Measurements from ENCODE around the gene UGT2B28.
"Not testable (repeated sequence)": the region's sequence is repeated elsewhere in the genome, so short reads cannot be mapped to it uniquely, and the experiment has no call there.

Gene UGT2B28

DNA sequence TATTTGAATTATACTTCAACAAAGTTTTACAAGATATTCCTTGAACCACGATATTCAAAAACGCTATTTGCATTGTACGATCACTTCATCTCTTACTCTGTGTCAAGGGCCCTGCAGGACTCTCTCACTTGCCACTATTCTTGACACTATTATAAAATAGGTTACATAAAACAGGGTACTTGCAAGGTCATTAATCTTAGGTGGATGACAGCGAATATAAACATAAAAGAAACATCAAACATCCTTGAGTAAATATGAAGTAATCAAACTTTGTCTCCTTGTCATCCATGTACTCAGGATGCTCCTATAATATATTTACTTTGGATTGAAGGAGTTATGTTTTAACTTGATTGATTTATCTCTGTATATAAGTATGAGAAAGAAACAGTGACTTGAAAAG lies at the start of gene UGT2B28:
Gene UGT2B28, plus strand, starts transcription at position 395 of the 400 bp plus-strand sequence. CDS start 26 bp downstream, outside the sequence.
- not testable (repeated sequence) for DNase-seq (ENCODE audit: low read depth); H3K4me3 ChIP-seq (ENCODE audit: low read depth, low read length)

- no peak for DNase-seq (ENCODE audit: low read depth)
These were observed 41.2 kb upstream of the UGT2B28 start for GRCh38 chr4:69239092-69239491.

DNA sequence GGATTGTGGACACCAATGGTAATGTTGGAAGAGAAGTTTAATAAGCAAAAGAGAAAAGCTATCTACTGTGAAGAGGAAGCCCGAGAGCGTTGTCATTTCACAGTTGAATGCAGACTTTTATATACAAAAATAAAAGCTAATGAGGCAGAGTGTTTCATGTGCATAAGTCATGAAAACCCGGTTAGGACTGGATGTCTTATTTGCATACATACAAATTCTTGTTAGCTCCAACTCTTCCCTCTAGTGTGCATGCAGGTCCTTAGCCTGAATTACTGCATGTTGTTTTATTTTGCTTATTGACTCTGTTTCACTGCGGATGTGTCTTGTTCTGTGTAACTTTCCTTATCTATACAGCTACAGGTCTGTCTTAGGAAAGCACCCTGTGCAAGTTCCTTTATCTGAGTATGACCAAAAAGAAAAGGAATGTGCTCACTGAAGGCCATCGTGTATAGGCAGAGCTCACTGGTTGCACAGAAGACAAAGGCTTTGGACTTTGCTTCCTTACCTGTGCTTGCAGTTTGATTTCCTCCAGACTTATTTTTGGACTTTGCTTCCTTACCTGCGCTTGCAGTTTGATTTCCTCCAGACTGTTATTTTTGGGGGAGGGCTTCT lies 40.6 kb upstream of the UGT2B28 start:
- no peak for DNase-seq (ENCODE audit: low read depth)
- H3K4me3 ChIP-seq (ENCODE audit: low read depth, low read length), result no peak overlapping the region

More at GRCh38 chr4:69239092-69239491, 41.2 kb upstream of the UGT2B28 start:
- no peak overlapping the region for H3K4me3 ChIP-seq (ENCODE audit: low read depth, low read length)

DNA sequence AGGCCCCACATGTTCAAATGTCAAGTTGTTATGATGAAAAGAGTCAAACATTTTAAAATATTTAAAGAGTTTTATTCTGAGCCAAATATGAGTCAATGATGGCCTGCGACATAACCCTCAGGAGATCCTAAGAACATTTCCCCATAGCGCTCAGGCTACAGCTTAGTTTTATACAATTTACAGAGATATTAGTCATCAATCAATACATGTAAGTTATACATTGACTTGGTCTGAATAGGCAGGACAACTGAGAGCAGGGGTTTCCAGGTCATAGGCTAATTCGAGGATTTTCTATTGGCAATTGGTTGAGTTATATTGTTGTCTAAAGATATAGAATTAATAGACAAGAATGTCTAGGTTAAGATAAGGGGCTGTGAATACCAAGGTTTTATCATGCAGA lies 39.5 kb upstream of the UGT2B28 start:
- DNase-seq (ENCODE audit: low read depth), result not testable (repeated sequence)

DNA sequence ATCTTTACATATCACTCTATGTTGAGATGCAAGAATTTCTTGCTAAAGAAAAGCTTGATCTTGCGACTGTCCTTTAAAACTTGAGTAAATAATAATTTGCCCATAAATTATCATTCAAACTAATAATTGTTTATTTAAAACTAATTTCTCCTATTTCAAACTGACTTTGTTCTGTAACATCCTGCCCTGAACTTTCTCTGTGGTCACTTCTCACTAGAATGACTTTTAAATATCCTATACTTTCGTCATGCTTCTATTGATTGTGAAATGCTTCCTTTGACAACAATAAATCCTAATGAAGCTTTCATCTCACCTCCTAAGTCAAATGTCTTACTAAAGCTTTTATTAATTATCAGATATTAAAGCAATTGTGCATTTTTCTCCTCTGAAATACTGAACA lies 38.5 kb upstream of the UGT2B28 start:
- DNase-seq (ENCODE audit: low read depth); H3K4me3 ChIP-seq (ENCODE audit: low read depth, low read length): not testable (repeated sequence)

More for the DNA sequence above, 39.5 kb upstream of the UGT2B28 start:
- not testable (repeated sequence) for H3K4me3 ChIP-seq (ENCODE audit: low read depth, low read length)

DNA sequence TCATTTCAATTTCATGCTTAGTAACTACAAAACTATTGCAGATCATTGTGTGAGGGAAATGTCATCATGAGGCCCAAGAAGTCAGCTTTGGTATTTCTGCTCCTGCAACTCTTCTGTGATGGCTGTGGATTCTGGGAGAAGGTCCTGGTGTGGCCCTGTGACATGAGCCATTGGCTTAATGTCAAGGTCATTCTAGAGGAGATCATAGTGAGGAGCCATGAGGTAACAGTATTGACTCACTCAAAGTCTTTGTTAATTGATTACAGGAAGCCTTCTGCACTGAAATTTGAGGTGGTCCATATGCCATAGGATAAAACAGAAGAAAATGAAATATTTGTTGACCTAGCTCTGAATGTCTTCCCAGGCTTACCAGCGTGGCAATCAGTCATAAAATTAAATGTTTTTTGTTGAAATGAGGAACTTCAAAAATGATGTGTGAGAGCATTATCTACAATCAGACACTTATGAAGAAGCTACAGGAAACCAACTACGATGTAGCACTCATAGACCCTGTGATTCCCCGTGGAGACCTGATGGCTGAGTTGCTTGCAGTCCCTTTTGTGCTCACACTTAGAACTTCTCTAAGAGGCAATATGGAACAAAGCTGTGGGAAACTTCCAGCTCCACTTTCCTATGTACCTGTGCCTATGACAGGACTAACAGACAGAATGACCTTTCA lies 37.6 kb upstream of the UGT2B28 start:
- DNase-seq (ENCODE audit: low read depth); H3K4me3 ChIP-seq (ENCODE audit: low read depth, low read length): not testable (repeated sequence)

GRCh38 chr4:69250884-69251283 lies 29.4 kb upstream of the UGT2B28 start:
- not testable (repeated sequence) for DNase-seq (ENCODE audit: low read depth)

GRCh38 chr4:69253147-69253772 lies 27.0 kb upstream of the UGT2B28 start:
- not testable (repeated sequence) for H3K4me3 ChIP-seq (ENCODE audit: low read depth, low read length); DNase-seq (ENCODE audit: low read depth)

More at GRCh38 chr4:69250884-69251283, 29.4 kb upstream of the UGT2B28 start:
- not testable (repeated sequence) for H3K4me3 ChIP-seq (ENCODE audit: low read depth, low read length)

- not testable (repeated sequence) for DNase-seq (ENCODE audit: low read depth); H3K4me3 ChIP-seq (ENCODE audit: low read depth, low read length)
These were observed 11.7 kb upstream of the UGT2B28 start for GRCh38 chr4:69268612-69269011.

- not testable (repeated sequence) for H3K4me3 ChIP-seq (ENCODE audit: low read depth, low read length); DNase-seq (ENCODE audit: low read depth)
These were observed 16.1 kb downstream of the UGT2B28 start for GRCh38 chr4:69296356-69296755.

- not testable (repeated sequence) for DNase-seq (ENCODE audit: low read depth); H3K4me3 ChIP-seq (ENCODE audit: low read depth, low read length)
These were observed 28.3 kb downstream of the UGT2B28 start for GRCh38 chr4:69308426-69309033.

DNA sequence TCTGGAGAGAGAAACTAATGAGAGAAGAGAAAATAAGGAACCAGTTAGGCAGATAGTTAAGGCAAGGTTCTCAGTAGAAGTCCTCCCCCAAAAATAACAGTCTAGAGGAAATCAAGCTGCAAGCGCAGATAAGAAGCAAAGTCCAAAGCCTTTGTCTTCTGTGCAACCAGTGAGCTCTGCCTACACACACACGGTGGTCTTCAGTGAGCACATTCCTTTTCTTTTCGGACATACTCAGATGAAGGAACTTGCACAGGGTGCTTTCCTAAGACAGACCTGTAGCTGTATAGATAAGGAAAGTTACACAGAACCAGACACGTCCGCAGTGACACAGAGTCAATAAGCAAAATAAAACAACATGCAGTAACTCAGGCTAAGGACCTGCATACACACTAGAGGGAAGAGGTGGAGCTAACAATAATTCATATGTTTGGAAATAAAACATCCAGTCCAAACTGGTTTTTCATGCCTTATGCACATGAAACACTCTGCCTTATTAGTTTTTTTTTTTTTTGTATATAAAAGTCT lies 29.3 kb downstream of the UGT2B28 start:
- DNase-seq (ENCODE audit: low read depth); H3K4me3 ChIP-seq (ENCODE audit: low read depth, low read length): not testable (repeated sequence)

GRCh38 chr4:69310262-69310661 lies 30.0 kb downstream of the UGT2B28 start:
- H3K4me3 ChIP-seq (ENCODE audit: low read depth, low read length); DNase-seq (ENCODE audit: low read depth): not testable (repeated sequence)

DNA sequence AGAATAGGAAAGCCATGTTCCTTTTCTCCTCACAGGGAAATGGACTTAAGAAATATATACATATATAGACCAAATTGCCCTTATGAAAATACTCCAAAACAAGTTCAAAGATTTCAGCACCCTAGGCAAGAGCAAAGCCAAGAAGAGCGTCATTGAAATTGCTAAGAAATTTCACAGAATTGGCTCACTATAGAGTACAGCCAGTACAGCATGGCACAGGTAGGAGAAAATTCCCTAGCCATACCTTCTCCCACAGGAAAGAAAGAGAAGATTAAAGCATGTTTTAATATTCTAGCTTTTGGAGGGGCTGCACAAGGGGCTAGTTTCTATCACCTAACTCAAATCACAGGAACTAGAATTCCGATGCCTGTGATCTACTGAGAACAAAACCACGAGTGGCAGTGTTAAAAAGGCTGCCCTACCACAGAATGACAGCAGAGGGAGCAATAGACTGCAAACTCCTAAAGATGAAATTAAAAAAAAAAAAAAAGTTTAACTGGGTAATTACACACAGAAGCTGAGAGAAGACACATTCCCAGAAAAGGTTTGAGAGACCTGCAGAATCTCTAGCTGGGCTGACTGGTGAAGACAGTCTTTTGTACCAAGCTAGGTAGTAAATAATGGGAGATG lies 37.5 kb downstream of the UGT2B28 start:
- DNase-seq (ENCODE audit: low read depth); H3K4me3 ChIP-seq (ENCODE audit: low read depth, low read length): not testable (repeated sequence)

DNA sequence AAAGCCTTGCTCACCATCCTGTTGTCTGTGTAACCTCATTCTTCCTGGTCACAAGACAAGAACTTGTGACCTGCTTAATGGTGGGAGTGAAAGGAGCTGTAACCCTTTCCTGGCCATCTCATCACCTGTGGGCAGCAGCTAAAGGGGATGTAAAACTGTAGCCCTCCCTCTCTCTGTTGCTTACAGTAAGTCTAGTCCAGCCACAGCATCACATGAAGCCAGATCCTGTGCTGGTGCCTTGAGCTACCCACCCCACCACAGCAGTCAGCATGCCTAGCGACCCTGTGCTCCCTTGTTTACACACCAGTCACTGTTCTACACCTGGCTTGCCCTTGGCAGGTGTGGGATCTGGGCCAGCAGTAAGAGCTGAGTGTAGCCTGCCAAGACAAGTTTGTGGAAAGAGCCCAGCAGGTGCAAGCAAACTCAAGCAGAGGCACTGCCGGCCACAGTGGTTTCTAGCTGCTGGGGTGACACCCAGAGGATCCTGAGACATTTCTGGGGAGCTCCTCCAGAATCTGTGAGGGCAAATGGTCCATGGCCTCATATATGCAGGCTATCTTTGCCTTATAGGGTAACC lies 41.0 kb downstream of the UGT2B28 start:
- H3K4me3 ChIP-seq (ENCODE audit: low read depth, low read length), result no peak overlapping the region
- DNase-seq (ENCODE audit: low read depth), result peak; percentile 21

- no peak overlapping the region for H3K4me3 ChIP-seq (ENCODE audit: low read depth, low read length)
- peak; percentile 33 for DNase-seq (ENCODE audit: low read depth)
These were observed 41.8 kb downstream of the UGT2B28 start for GRCh38 chr4:69322055-69322454.

DNA sequence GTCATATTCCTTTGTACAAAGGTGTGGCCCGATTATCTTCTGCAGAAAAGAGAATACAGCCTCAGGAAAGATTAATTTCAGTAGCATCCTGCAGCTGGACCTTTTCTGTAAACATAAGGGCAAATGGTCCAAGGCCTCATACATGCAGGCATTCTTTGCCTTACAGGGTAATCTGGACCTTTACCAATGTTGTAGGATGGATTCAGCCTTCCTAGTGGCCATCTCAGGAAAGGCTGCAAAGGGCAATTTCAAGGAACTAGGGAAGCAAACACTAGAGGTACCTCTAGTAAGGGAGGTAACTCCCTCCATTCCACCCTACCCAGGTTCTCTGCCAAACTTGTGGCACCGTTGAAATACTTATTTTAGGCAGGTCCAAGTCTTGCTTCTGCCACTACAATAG lies 43.0 kb downstream of the UGT2B28 start:
- no peak for DNase-seq (ENCODE audit: low read depth)
- no peak overlapping the region for H3K4me3 ChIP-seq (ENCODE audit: low read depth, low read length)

DNA sequence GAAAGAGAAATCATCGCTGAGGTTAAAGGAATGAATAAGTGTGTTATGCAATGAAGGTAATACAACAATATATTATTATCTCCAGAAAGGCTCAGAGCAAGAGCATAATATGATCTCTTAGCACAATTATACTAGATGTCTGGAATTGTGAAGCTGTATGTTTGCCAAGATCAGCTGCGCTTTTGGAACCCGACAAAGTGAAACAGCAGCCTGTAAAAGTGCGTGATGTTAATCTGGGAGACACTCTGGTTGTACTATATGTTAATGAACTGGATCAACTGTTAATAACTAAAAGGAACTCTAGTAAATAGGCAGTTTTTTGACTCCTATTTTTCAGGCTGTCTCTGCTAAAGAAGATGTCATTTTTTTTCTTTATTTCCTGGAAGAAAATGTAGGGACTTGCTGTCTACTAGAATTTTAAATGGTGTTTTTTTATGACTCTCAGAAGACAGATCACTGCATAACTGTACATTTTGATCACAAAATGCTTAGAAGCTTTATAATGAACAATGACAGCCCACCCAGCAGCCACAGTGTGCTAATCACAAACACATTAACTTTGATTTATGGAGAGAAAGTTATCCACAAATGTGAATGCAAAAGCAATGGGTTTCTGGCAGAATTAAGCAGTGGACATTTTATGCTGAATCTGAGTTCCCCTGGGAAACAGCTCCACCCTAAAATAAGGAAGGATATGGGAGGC lies 50.2 kb downstream of the UGT2B28 start:
- DNase-seq (ENCODE audit: low read depth), result no peak
- no peak overlapping the region for H3K4me3 ChIP-seq (ENCODE audit: low read depth, low read length)
